Fibroblast of lung (primary cell): Measurements from ENCODE around the gene NUAK2.

Experiments
- EZH2 ChIP-seq: IDR thresholded peaks from 2 replicates; pipeline ENCODE4 v1.5.1; 2012; ENCODE audit warnings: low read length, control low read depth, mild to moderate bottlenecking; ENCODE audit errors: missing control alignments
- TF ChIP-seq, protein P1 (sequence below), 2 donors: IDR thresholded peaks in 1 of 2; conservative IDR thresholded peaks in 1 of 2; 1 replicate in 1 of 2; 2 replicates in 1 of 2; pipeline ENCODE4 v1.5.1; 2011 to 2012; ENCODE audit warnings: low read length in 2 of 2, control low read depth in 1 of 2, inconsistent platforms in 1 of 2, low read depth in 1 of 2, mild to moderate bottlenecking in 1 of 2

DNA sequence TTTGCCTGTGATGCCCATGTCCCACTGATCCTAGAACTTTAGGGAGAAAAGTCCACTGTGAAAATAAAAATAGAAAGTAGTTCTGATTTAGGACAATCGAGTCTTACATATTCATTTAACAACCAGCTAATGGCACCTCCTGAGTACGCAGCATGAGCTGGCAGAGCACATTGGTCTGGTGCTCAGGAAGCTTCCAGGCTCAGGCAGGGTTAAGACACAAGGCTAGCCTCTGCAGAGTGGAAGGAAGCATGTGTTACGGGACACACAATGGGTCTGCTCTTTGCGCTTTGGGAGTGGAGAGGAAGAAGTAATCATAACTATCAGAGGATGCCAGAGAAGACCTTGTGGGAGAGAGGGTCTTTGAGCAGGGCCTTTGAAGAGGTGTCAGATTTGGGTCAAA, 39.3 kb upstream of the NUAK2 start:
- TF ChIP-seq, protein P1, sequence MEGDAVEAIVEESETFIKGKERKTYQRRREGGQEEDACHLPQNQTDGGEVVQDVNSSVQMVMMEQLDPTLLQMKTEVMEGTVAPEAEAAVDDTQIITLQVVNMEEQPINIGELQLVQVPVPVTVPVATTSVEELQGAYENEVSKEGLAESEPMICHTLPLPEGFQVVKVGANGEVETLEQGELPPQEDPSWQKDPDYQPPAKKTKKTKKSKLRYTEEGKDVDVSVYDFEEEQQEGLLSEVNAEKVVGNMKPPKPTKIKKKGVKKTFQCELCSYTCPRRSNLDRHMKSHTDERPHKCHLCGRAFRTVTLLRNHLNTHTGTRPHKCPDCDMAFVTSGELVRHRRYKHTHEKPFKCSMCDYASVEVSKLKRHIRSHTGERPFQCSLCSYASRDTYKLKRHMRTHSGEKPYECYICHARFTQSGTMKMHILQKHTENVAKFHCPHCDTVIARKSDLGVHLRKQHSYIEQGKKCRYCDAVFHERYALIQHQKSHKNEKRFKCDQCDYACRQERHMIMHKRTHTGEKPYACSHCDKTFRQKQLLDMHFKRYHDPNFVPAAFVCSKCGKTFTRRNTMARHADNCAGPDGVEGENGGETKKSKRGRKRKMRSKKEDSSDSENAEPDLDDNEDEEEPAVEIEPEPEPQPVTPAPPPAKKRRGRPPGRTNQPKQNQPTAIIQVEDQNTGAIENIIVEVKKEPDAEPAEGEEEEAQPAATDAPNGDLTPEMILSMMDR (conservative IDR thresholded peaks at IDR 0.05 in 1 of 2, IDR thresholded peaks at IDR 0.05 in 1 of 2; ENCODE audit: low read depth in 1 of 2, low read length in 2 of 2), result no peak
- no peak for TF ChIP-seq EZH2
